NB4 (cell line): Measurements from ENCODE around the gene ANKRD66.

Source experiments
- MYC ChIP-seq: IDR thresholded peaks from 2 replicates; pipeline ENCODE4 v1.6.1; 2011; ENCODE audit warnings: low read depth, low read length
- POLR2A ChIP-seq: IDR thresholded peaks from 2 replicates; pipeline ENCODE4 v1.6.1; 2011; ENCODE audit warnings: mild to moderate bottlenecking; ENCODE audit not compliant: insufficient read length; ENCODE audit errors: extremely low read depth
- TF ChIP-seq, protein P1 (sequence below): IDR thresholded peaks from one replicate; pipeline ENCODE4 v1.5.1; 2012; ENCODE audit warnings: low read depth, low read length
- TF ChIP-seq, protein P2 (sequence below): IDR thresholded peaks from 2 replicates; pipeline ENCODE4 v1.6.1; 2011; ENCODE audit warnings: low read depth, low read length

DNA sequence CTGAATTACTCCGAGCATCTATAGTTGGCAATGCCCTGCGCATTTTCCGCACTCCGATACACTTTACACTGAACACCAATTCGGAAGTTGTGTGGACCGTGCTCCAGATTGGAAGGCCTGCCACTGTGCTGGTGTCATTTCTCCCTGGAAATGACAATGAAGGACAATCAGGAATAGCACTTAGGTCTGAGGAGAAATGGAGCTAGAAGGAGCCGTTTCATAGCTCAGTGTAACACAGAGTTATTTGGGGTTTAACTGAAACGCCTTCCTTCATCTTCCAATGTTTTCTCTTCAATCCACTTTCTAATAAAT is 11.1 kb upstream of the ANKRD66 start:
- TF ChIP-seq, protein P1, sequence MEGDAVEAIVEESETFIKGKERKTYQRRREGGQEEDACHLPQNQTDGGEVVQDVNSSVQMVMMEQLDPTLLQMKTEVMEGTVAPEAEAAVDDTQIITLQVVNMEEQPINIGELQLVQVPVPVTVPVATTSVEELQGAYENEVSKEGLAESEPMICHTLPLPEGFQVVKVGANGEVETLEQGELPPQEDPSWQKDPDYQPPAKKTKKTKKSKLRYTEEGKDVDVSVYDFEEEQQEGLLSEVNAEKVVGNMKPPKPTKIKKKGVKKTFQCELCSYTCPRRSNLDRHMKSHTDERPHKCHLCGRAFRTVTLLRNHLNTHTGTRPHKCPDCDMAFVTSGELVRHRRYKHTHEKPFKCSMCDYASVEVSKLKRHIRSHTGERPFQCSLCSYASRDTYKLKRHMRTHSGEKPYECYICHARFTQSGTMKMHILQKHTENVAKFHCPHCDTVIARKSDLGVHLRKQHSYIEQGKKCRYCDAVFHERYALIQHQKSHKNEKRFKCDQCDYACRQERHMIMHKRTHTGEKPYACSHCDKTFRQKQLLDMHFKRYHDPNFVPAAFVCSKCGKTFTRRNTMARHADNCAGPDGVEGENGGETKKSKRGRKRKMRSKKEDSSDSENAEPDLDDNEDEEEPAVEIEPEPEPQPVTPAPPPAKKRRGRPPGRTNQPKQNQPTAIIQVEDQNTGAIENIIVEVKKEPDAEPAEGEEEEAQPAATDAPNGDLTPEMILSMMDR = no peak
- TF ChIP-seq MYC (no peak), POLR2A (no peak)
- TF ChIP-seq, protein P2, sequence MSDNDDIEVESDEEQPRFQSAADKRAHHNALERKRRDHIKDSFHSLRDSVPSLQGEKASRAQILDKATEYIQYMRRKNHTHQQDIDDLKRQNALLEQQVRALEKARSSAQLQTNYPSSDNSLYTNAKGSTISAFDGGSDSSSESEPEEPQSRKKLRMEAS = no peak
